ENCODE data around the gene ZNF566. TPM values are rescaled to one million over a fixed set of nuclear protein-coding genes. Genes with fewer than 3 reads are reported as not detected.

Gene ZNF566
- total and polyA plus RNA-seq, 2 donors (not counting 3 experiments of a cell fraction or from before 2014, with no cell fraction given): 4.7 to 8.5 TPM

GRCh38 chr19:36482876-36483275 lies 6.5 kb downstream of the ZNF566 start:
- no TSS peak for BruUV-seq (replicated peaks)
- dilution Hi-C loops (cut with MboI; ENCODE audit: extremely low pct_ligation_motif_present, low sequenced_read_pairs): no loop called here
- H3K9me3 ChIP-seq (replicated peaks; ENCODE audit: control insufficient read depth, insufficient read depth, low read length): no peaks in the 10 kb centered on the region
- CTCF ChIA-PET: no interaction called here
- H3K9ac ChIP-seq (replicated peaks; ENCODE audit: extremely low read depth, insufficient read depth, low read length): no peak overlapping the region
- DNase-seq (ENCODE audit: low read depth, low spot score): no peak
- H3K79me2 ChIP-seq (ENCODE audit: control insufficient read depth, insufficient read depth, low read length): no peaks in the 10 kb centered on the region
- H2AFZ ChIP-seq (ENCODE audit: low read depth, low read length): no peak overlapping the region
- H3K27ac ChIP-seq (ENCODE audit: insufficient read depth, low read depth, low read length): no peak overlapping the region
- no peak for FAIRE-seq
- H3K9me1 ChIP-seq (replicated peaks; ENCODE audit: control insufficient read depth, extremely low read depth, insufficient read depth, low read length): no peaks in the 10 kb centered on the region
- no peak for TF ChIP-seq MAX (IDR thresholded peaks at IDR 0.05; ENCODE audit: insufficient read depth, insufficient read length)
- TF ChIP-seq EZH2 (IDR thresholded peaks at IDR 0.05; ENCODE audit: borderline replicate concordance, low read depth, low read length, severe bottlenecking): no peak
- TF ChIP-seq POLR2AphosphoS5 (IDR thresholded peaks at IDR 0.05; ENCODE audit: insufficient read depth, low read depth, low read length): no peak
- no peak for TF ChIP-seq POLR2A (IDR thresholded peaks at IDR 0.05; ENCODE audit: low read depth, low read length)
- no peak for TF ChIP-seq MYC (IDR thresholded peaks at IDR 0.05; ENCODE audit: low read depth, low read length)
- no peak for TF ChIP-seq JUN (IDR thresholded peaks at IDR 0.05; ENCODE audit: borderline replicate concordance, insufficient read depth, insufficient read length, low read depth)
- no peak for TF ChIP-seq CTCF (IDR thresholded peaks at IDR 0.05; ENCODE audit: extremely low read depth in 1 of 2, insufficient read depth in 1 of 2, low read depth in 1 of 2, low read length in 2 of 2)
- TF ChIP-seq GATA2 (IDR thresholded peaks at IDR 0.05; ENCODE audit: insufficient read depth, insufficient read length, low read depth, low read length): no peak
- no peak for TF ChIP-seq FOS (IDR thresholded peaks at IDR 0.05; ENCODE audit: borderline replicate concordance, insufficient read depth, low read length)
- no peaks in the 10 kb centered on the region for H3K36me3 ChIP-seq (ENCODE audit: control insufficient read depth in 2 of 2, extremely low read depth in 1 of 2, insufficient read depth in 2 of 2, low read length in 2 of 2)
- H3K4me1 ChIP-seq (ENCODE audit: control insufficient read depth, extremely low read depth, insufficient read depth, low read length): no peaks in the 10 kb centered on the region
- no peaks in the 10 kb centered on the region for H4K20me1 ChIP-seq (replicated peaks; ENCODE audit: control insufficient read depth, extremely low read depth, insufficient read depth, low read length)
- intact Hi-C loops (cut with micrococcal nuclease): loop anchor here (10.0 kb wide), 1 partner anchor 268 kb away; the partner anchor contains the start of genes ZNF146 and ZNF565
- POLR2A ChIA-PET: no interaction called here
- no peak overlapping the region for H3K4me2 ChIP-seq (ENCODE audit: insufficient read depth, low read length)
- H3K27me3 ChIP-seq (ENCODE audit: control insufficient read depth in 2 of 2, insufficient read depth in 2 of 2, low read length in 2 of 2): no peaks in the 10 kb centered on the region
- no peak overlapping the region for H3K4me3 ChIP-seq (replicated peaks in 1 of 3; ENCODE audit: insufficient read depth in 1 of 3, low read depth in 1 of 3, low read length in 3 of 3)
